Adrenal gland (tissue), 12 donors: ENCODE data around the gene CLEC16A. TPM values are rescaled to one million over a fixed set of nuclear protein-coding genes. Genes with fewer than 3 reads are reported as not detected.

Experiments used
- DNase-seq, 7 donors: peaks; one replicate each; pipeline ENCODE4 v3.0.0-alpha.2; 2019 to 2020
- H3K27ac ChIP-seq, 5 donors: fragments of 200-600 bp; sonication (generic) in 4 of 5; 1 replicate in 3 of 5; 2 replicates in 2 of 5; pipeline versions ENCODE4 v1.5.1 to v1.8.0; 2016 to 2020; ENCODE audit warnings: mild to moderate bottlenecking in 1 of 5
- H3K27me3 ChIP-seq: fragments of 200-600 bp; 2 replicates; pipeline ENCODE4 v1.8.0; 2021
- H3K36me3 ChIP-seq, 2 donors: fragments of 200-600 bp; replicated peaks in 1 of 2; 1 replicate in 1 of 2; 2 replicates in 1 of 2; pipeline versions ENCODE4 v1.5.1 to v1.8.0; 2018 to 2022
- H3K4me1 ChIP-seq, 2 donors: fragments of 200-600 bp; replicated peaks in 1 of 2; 1 replicate in 1 of 2; 2 replicates in 1 of 2; pipeline versions ENCODE4 v1.5.1 to v1.8.0; 2018 to 2021
- H3K4me3 ChIP-seq, 4 donors: fragments of 200-600 bp; sonication (generic) in 3 of 4; one replicate each; pipeline ENCODE4 v1.5.1; 2016 to 2018
- H3K9me3 ChIP-seq, 3 donors: fragments of 200-600 bp; sonication (generic) in 1 of 3; replicated peaks in 1 of 3; 1 replicate in 2 of 3; 2 replicates in 1 of 3; pipeline versions ENCODE4 v1.5.1 to v1.8.0; 2016 to 2021
- CTCF ChIP-seq, 6 experiments: fragments of 450-650 bp in 4 of 6; fragments of 200-600 bp in 2 of 6; sonication (generic) in 1 of 6; IDR thresholded peaks; 1 replicate in 5 of 6; 2 replicates in 1 of 6; pipeline versions ENCODE4 v1.5.1 to v1.8.0; 2016 to 2021; ENCODE audit warnings: antibody characterized with exemption in 6 of 6, mild to moderate bottlenecking in 2 of 6, moderate library complexity in 1 of 6
- POLR2A ChIP-seq, 2 donors: fragments of 450-650 bp; IDR thresholded peaks; one replicate each; pipeline ENCODE4 v1.6.1; 2017; ENCODE audit warnings: antibody characterized with exemption in 2 of 2, mild to moderate bottlenecking in 2 of 2, moderate library complexity in 1 of 2
- WGBS, 4 donors: extraction: QIAGEN DNeasy Blood & Tissue Kit in 2 of 4; methylation state at CpG; one replicate each; pipeline versions ENCODE4 v1.1.5 to v1.1.7; 2013 to 2017; 5-methylcytosine and 5-hydroxymethylcytosine counted together
- intact Hi-C, 2 donors: fragments of 100-400 bp; cut with DNase I; formaldehyde crosslinking; loops; one replicate each; pipeline versions ENCODE4 v1.14.1 to v1.15.0; 2022 to 2023
- polyA plus RNA-seq, 3 donors: library from polyadenylated mRNA; stranded (reverse); fragments of 200-250 nt in 2 of 3; fragments of 350-450 nt in 1 of 3; fragmentation: Illumina TruSeq in 1 of 3; extraction: RNeasy Lipid Tissue Mini Kit (QIAGEN cat#74804) in 1 of 3; gene quantifications; one replicate each; pipeline ENCODE4 v1.2.3, GENCODE V29; 2013 to 2014
- total RNA-seq, 9 donors: library from RNA; depleted of rRNA in 4 of 9; stranded (reverse); fragments of >200 nt in 4 of 9; fragments of 120-200 nt in 1 of 9; fragmentation: NEBNext Ultra II Directional in 1 of 9; extraction: Animal tissue kit (Norgen Biotek cat#: 25700) in 1 of 9; gene quantifications; one replicate each; pipeline versions ENCODE4 v1.1.0 to v1.2.4, GENCODE V29; 2013 to 2023
- donor health status: healthy with polysubstance abuse.
- donor health status: Bipolar disorder and iron deficiency.
- donor health status: DM: yes; HTN: yes; CAD: no.
- donor health status: DM: no; HTN: no; CAD: no.
- donor health status: DM: no; HTN: no; CAD: no.
- donor health status: DM: yes; HTN: yes; CAD: no.

Gene CLEC16A
- total and polyA plus RNA-seq, 12 donors, result 14.0 to 37.2 (median 27.6) TPM

DNA sequence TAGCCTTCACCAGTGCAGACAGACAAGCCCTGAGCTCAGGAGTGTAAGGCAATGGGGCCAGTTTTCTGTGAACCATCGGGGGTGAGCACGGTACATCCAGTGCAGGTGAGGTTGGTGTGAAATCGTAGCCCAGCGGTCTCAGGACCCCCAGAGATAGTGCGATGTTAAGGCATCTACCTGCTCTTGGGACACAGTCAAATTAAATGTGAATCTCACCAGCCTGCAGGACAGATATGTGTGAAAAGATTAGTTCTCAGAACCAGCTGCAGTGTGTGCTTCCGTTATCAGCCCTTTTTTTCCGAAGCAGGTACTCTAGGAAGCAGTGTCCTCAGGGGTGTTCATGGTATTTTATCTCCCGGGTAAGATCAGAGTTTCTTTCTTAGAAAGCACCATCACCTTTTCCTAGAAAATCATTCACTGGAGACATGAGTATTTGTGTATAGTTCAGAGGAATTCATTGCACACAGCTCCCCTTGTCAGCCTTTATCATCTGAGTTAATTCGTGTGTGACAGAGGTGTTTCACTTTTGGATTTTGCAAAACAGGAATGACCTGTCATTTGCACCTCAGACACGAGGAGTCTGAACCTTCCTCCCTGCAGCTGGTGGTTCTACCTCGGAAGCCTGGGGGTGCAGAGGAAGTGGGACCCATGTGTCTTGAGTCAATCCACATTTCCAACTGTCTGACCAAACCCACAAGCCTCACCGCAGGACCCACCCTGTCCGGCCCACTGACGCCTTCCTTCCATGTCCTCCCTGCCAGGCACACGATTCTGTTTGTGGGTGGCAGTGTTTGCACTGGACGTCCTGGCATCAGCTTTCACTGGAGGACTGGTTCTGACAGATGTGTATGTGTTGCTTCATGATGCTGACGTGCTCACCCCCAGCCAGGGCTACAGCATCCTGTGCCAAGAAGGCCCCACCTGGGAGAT lies 107.8 kb downstream of the CLEC16A start:
- H3K36me3 ChIP-seq, result peaks cover 0 to 16% of the 10 kb centered on the region in 2 donors
- TF ChIP-seq POLR2A (IDR thresholded peaks at IDR 0.05), result no peak
- TF ChIP-seq CTCF (IDR thresholded peaks at IDR 0.05), result no peak
- peaks cover 2 to 4% of the 10 kb centered on the region in 2 donors for H3K4me1 ChIP-seq
- intact Hi-C loops, result no loop called here
- DNase-seq, result no peak
- no peaks in the 10 kb centered on the region for H3K9me3 ChIP-seq
- H3K27me3 ChIP-seq, result no peaks in the 10 kb centered on the region
- 68 to 85% (median 82%) methylated on average over 13 to 17 of the region's 17 CpGs for WGBS, 4 donors
- H3K27ac ChIP-seq, result no peak overlapping the region
- no peak overlapping the region for H3K4me3 ChIP-seq

DNA sequence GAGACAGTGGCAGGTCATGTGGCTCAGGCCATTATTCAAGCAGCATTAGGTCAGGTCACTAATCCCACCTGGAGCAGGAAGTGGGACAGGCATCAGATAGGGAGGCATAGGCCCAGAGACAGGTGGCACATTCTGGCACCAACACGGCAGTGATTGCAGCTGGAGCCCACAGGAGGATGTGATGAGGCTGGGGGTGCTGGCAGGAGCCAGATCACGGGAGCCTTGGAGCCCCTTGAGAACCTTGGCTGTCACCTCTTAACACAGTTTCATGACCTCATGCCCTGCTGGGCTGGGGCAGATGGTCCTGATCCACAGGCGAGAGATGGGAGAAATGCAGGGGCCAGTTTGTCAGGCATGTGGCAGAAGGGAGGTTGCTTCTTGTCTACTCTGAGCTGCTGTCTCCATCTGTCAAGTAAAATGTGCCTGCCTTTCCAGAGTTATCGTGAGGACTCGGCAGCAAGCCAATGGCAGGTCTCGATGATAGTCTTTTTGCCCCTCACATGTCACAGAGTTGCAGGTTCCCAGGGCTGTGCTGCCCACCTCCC lies 109.6 kb downstream of the CLEC16A start:
- H3K27me3 ChIP-seq, result no peaks in the 10 kb centered on the region
- H3K4me3 ChIP-seq, result no peak overlapping the region
- no peaks in the 10 kb centered on the region for H3K9me3 ChIP-seq
- WGBS, 4 donors, result 92 to 100% (median 94%) methylated on average over 2 to 6 of the region's 6 CpGs
- TF ChIP-seq CTCF (IDR thresholded peaks at IDR 0.05) (no peak), POLR2A (IDR thresholded peaks at IDR 0.05) (no peak)
- peaks cover 0 to 16% of the 10 kb centered on the region in 2 donors for H3K36me3 ChIP-seq
- no peak overlapping the region for H3K27ac ChIP-seq
- peaks cover 13% of the 10 kb centered on the region in 2 donors for H3K4me1 ChIP-seq
- intact Hi-C loops, result no loop called here
- DNase-seq, result no peak

DNA sequence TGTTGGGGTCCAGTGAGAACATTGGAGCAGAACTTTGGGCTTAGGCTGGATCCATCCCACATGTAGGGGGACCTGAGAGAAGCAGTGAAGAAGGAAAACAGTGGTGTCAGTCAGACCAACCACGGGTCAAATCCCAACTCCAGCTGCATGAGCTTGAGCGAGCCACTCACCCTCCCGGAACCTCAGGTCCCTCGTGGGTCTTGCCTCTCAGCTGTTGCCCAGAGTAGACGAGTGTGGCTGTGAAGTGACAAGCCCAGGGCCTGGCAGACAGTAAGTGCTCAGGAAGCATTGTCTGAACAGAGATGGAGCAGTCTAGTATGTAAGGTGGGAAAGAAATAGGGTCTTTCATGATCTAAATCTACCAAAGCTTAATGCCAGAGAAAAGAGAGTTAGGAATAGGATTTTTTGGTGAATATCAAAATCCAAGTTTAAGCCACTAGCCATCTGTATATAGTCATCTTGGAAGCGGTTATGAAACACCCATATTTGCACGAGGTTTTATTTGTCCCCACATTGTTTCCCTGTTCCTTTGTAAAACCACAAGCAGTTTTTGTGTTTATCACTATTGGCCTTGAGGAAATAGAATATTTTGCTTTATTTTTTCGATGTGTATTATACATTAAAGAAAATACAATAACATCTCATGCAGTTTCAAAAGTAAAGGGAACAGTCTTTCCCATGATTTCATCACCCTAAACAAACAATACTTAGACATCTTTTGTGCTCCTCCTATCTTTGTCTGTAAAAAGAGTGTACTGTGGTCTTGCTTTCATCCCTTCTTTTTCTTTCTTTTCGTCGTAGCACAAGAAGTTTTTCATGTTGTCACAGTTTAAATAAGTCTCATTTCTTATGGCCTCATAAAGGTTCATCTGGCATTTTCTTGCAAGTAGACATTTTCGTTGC lies 112.0 kb downstream of the CLEC16A start:
- 61 to 79% (median 73%) methylated on average over 11 of the region's 11 CpGs for WGBS, 4 donors
- DNase-seq, result no peak

More for the DNA sequence above, 112.0 kb downstream of the CLEC16A start:
- no peaks in the 10 kb centered on the region for H3K27me3 ChIP-seq
- H3K36me3 ChIP-seq, result peaks cover 0 to 13% of the 10 kb centered on the region in 2 donors
- no peak overlapping the region for H3K27ac ChIP-seq
- intact Hi-C loops, result no loop called here
- TF ChIP-seq CTCF (IDR thresholded peaks at IDR 0.05), result no peak
- TF ChIP-seq POLR2A (IDR thresholded peaks at IDR 0.05), result no peak
- no peaks in the 10 kb centered on the region for H3K9me3 ChIP-seq
- H3K4me1 ChIP-seq, result peaks cover 13% of the 10 kb centered on the region in 2 donors
- no peak overlapping the region for H3K4me3 ChIP-seq
